ENCODE data around the gene CDKAL1.

The CDKAL1 gene

DNA sequence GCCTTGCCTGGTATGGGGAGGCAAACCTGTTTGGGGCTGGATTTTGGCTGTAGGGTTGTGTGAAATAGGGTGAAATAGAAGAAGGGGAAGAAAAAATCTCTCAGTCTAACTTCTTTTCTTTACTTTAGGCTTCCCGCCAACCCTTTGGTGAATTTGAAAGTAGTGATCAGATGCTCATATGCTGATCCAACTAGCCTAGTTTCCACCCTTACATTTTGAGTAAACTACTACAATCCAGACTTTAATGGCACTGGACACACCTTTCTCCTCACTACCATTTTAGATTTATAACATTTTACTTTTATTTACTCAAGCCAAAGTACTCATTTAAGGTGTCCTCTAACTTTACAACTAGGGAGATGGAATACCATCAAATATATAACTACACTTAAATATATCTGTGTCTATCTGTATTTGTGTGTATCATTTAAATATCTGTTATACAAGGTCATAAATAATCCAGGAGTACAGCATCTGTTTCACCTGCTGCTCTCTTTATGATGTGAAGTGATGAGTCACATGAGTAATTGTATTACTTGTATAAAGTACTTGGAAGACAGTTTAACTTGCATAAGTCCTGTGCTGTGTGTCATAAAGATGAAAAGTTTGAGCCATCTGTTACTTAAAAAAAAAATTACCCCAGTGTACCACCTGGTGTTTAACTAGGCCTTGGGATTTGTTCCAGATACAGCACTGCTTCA is 172.1 kb downstream of the CDKAL1 start:
- TF ChIP-seq, protein P1, sequence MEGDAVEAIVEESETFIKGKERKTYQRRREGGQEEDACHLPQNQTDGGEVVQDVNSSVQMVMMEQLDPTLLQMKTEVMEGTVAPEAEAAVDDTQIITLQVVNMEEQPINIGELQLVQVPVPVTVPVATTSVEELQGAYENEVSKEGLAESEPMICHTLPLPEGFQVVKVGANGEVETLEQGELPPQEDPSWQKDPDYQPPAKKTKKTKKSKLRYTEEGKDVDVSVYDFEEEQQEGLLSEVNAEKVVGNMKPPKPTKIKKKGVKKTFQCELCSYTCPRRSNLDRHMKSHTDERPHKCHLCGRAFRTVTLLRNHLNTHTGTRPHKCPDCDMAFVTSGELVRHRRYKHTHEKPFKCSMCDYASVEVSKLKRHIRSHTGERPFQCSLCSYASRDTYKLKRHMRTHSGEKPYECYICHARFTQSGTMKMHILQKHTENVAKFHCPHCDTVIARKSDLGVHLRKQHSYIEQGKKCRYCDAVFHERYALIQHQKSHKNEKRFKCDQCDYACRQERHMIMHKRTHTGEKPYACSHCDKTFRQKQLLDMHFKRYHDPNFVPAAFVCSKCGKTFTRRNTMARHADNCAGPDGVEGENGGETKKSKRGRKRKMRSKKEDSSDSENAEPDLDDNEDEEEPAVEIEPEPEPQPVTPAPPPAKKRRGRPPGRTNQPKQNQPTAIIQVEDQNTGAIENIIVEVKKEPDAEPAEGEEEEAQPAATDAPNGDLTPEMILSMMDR (IDR thresholded peaks at IDR 0.05) = no peak
- Histone ChIP-seq H3K9ac (no peak overlapping the region), H3K4me1 (no peaks in the 10 kb centered on the region), H3K27ac (no peak overlapping the region), H3K4me2 (ENCODE audit: low read length) (no peak overlapping the region), H3K27me3 (ENCODE audit: control insufficient read depth, insufficient read depth, low read length) (no peaks in the 10 kb centered on the region), H3K9me3 (ENCODE audit: control insufficient read depth, low read length) (no peaks in the 10 kb centered on the region), H3K36me3 (ENCODE audit: control insufficient read depth, insufficient read depth, low read length) (no peaks in the 10 kb centered on the region), H3K4me3 (ENCODE audit: low read depth, low read length) (no peak overlapping the region), H2AFZ (no peak overlapping the region), H3K79me2 (no peaks in the 10 kb centered on the region)

DNA sequence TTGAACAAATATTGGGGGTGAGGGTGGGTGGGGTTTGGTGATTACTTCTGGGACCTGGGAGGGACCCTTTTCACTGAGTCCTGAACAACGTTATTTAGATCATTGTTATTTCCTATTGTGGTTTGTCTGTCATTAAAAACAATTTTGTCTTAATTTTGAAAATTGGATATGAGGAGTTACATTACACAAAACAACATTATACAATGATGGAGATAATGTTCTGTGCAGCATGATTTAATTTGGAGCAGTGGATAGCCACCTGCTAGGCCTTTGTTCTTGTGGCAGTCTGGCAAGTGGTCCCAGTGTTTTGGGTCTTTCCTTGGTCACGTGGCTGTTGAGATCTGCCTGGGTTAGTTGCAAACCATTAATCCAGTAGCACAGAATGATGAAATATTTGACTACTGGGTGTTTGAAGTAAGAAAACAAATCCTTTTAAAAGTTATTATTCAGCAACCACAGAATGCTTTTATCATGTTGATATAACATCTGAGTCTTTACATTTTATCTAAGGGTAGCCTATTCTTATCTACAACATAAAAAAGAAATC is 172.8 kb downstream of the CDKAL1 start:
- no peak overlapping the region for H3K4me2 ChIP-seq (ENCODE audit: low read length)
- no peaks in the 10 kb centered on the region for H3K36me3 ChIP-seq (ENCODE audit: control insufficient read depth, insufficient read depth, low read length)
- no peaks in the 10 kb centered on the region for H3K9me3 ChIP-seq (ENCODE audit: control insufficient read depth, low read length)
- H3K27me3 ChIP-seq (ENCODE audit: control insufficient read depth, insufficient read depth, low read length) = no peaks in the 10 kb centered on the region
- TF ChIP-seq, protein P1 (IDR thresholded peaks at IDR 0.05) = no peak
- H3K27ac ChIP-seq = no peak overlapping the region
- H3K9ac ChIP-seq = no peak overlapping the region
- no peaks in the 10 kb centered on the region for H3K4me1 ChIP-seq
- H3K4me3 ChIP-seq (ENCODE audit: low read depth, low read length) = no peak overlapping the region
- H3K79me2 ChIP-seq = no peaks in the 10 kb centered on the region
- H2AFZ ChIP-seq = no peak overlapping the region

DNA sequence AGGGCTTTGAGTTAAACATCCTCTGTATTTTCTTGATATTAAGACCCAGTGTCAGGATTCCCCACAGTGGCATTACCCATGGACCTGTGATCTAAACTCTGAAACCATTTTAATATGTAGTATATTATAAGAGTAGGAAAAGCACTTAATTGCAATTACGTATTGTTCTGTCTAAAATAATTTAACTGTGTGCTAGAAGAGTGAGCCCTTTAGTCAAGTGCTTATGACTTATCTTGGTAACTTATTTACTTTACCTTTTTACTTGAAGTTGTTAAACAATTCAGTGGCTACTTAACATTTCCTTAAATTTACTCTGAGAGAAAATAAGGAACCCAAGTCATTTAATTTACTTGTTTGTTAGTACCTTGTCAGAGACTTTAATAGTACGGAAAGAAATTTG is 173.6 kb downstream of the CDKAL1 start:
- TF ChIP-seq, protein P1 (IDR thresholded peaks at IDR 0.05) = no peak
- H3K9ac ChIP-seq = no peak overlapping the region
- H3K27ac ChIP-seq = no peak overlapping the region
- H2AFZ ChIP-seq = no peak overlapping the region
- no peak overlapping the region for H3K4me2 ChIP-seq (ENCODE audit: low read length)
- no peaks in the 10 kb centered on the region for H3K27me3 ChIP-seq (ENCODE audit: control insufficient read depth, insufficient read depth, low read length)
- H3K9me3 ChIP-seq (ENCODE audit: control insufficient read depth, low read length) = no peaks in the 10 kb centered on the region
- no peak overlapping the region for H3K4me3 ChIP-seq (ENCODE audit: low read depth, low read length)
- H3K79me2 ChIP-seq = no peaks in the 10 kb centered on the region
- H3K4me1 ChIP-seq = no peaks in the 10 kb centered on the region
- no peaks in the 10 kb centered on the region for H3K36me3 ChIP-seq (ENCODE audit: control insufficient read depth, insufficient read depth, low read length)

DNA sequence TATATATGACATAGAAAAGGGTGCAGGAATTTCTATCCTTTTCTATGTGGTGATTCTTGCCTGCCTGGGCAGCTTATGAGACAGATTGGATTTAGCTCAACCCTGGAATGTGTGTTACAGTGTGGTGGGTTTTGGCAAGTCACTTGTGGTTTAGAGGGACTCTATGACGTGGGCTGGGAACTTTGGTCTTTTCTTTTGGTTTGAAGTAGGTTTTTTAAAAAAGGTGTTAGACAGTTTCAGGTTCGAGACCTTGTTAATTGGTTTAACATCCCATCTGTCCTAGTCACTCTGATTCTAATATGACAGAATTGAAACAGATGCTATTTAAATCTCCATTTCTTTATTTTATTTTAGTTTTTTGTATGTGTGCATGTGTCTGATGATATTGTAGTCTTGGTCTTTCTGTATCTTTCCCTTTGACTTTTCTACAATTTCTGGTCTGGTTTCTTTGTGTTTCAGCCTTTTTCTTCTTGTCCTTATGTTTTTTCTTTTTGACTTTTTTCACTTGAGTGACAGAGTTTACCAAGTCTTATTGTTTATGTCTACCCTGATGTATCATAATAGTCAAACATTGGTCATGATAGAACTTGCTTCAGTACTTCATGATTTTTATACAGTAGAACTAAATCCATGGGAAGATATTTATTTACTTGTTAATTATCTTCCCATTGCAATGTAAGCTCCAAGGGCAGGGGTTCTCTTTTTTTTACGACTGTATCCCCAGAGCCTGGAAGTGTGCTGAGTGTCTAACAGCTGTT is 174.3 kb downstream of the CDKAL1 start:
- no peak overlapping the region for H3K9ac ChIP-seq
- H3K9me3 ChIP-seq (ENCODE audit: control insufficient read depth, low read length) = no peaks in the 10 kb centered on the region
- no peaks in the 10 kb centered on the region for H3K27me3 ChIP-seq (ENCODE audit: control insufficient read depth, insufficient read depth, low read length)
- H2AFZ ChIP-seq = no peak overlapping the region
- no peak overlapping the region for H3K4me2 ChIP-seq (ENCODE audit: low read length)
- H3K79me2 ChIP-seq = no peaks in the 10 kb centered on the region
- TF ChIP-seq, protein P1 (IDR thresholded peaks at IDR 0.05) = no peak
- H3K27ac ChIP-seq = no peak overlapping the region
- H3K4me3 ChIP-seq (ENCODE audit: low read depth, low read length) = no peak overlapping the region
- no peaks in the 10 kb centered on the region for H3K36me3 ChIP-seq (ENCODE audit: control insufficient read depth, insufficient read depth, low read length)
- no peaks in the 10 kb centered on the region for H3K4me1 ChIP-seq

All from parathyroid adenoma (tissue), 2 donors.